ENCODE measurements around the gene SMPD3. TPM values are rescaled to one million over a fixed set of nuclear protein-coding genes. Genes with fewer than 3 reads are reported as not detected.

The SMPD3 gene
- total RNA-seq, 1 donor from 2014 or later = not detected

DNA sequence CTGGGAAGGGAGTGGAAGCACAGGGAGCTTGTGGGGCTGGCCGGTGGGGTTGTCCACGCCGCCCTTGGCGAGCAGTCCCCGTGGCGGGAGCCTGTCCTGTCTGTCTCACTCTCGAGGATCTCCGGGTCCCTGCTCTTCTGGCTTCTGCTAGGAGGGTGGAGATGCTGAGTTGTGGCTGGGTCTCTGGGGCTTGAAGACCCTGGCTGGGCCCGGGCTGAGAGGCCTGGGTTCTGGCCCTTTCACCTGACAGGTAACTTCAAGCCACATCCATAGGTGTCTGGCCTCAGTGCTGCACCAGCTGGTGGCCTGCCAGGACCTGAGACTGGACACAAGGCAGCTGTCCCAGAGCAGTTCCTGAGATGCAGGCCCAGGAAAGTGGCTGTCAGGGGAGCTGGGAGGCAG is 90.8 kb downstream of the SMPD3 start:
- TF ChIP-seq, protein P1, sequence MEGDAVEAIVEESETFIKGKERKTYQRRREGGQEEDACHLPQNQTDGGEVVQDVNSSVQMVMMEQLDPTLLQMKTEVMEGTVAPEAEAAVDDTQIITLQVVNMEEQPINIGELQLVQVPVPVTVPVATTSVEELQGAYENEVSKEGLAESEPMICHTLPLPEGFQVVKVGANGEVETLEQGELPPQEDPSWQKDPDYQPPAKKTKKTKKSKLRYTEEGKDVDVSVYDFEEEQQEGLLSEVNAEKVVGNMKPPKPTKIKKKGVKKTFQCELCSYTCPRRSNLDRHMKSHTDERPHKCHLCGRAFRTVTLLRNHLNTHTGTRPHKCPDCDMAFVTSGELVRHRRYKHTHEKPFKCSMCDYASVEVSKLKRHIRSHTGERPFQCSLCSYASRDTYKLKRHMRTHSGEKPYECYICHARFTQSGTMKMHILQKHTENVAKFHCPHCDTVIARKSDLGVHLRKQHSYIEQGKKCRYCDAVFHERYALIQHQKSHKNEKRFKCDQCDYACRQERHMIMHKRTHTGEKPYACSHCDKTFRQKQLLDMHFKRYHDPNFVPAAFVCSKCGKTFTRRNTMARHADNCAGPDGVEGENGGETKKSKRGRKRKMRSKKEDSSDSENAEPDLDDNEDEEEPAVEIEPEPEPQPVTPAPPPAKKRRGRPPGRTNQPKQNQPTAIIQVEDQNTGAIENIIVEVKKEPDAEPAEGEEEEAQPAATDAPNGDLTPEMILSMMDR (IDR thresholded peaks at IDR 0.05; ENCODE audit: insufficient read depth, low read length, severe bottlenecking) = no peak
- Histone ChIP-seq H3K4me3 (ENCODE audit: low read depth, low read length) (no peak overlapping the region), H3K36me3 (ENCODE audit: control insufficient read depth, insufficient read depth, low read length) (peaks cover 19% of the 10 kb centered on the region), H3K27me3 (ENCODE audit: control insufficient read depth, insufficient read depth, low read length) (no peaks in the 10 kb centered on the region)
- no peak for FAIRE-seq
- DNase-seq (ENCODE audit: low read depth) = no peak

DNA sequence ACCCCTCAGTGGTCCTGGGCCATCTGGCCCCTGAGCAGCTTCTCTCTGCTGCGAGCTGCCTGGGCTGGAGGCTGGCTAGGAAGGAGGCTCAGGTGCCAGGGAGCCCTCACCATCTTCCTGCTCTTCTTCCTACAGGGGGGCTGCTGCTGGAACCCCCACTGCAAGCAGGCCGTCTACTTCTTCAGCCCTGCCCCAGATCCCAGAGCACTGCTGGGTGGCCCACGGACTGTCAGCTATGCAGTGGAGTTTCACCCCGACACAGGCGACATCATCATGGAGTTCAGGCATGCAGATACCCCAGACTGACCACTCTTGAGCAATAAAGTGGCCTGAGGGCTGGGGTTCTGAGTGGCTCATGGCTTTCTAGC is 91.4 kb downstream of the SMPD3 start:
- FAIRE-seq (no peak), DNase-seq (ENCODE audit: low read depth) (no peak)
- Histone ChIP-seq H3K27me3 (ENCODE audit: control insufficient read depth, insufficient read depth, low read length) (no peaks in the 10 kb centered on the region), H3K4me3 (ENCODE audit: low read depth, low read length) (no peak overlapping the region), H3K36me3 (ENCODE audit: control insufficient read depth, insufficient read depth, low read length) (peaks cover 21% of the 10 kb centered on the region)
- TF ChIP-seq, protein P1 (IDR thresholded peaks at IDR 0.05; ENCODE audit: insufficient read depth, low read length, severe bottlenecking) = no peak

DNA sequence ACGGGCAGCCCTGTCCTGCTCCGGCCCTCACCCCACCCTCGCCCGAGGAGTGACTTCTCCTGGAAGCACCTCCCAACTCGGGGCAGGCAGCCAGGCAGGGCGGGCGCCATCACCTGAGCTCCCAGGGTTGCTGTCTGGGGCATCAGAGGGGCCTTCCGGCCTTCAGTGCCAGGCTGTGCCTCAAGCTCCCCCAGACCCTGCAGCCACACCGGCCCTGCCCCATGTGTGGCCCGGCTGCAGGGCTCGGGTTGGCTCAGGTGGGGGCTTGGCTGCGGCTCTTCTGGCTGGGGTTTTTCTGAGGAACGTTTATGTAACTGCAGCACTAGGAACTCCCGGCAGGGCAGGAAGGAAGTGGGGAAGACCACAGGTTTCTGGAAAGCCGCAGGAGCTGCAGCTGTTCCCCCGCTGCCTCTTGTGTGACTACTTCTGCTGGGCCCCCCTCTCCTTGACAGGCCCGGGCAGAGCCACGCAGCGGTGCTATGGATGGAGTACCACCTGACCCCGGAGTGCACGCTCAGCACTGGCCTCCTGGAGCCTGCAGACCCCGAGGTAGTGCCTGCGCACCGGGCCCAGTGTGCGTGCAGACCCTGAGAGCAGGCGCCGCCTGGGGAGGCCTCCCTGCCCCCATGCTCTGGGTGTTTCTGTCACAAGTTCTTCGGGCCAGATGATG is 91.9 kb downstream of the SMPD3 start:
- FAIRE-seq = no peak
- H3K4me3 ChIP-seq (ENCODE audit: low read depth, low read length) = no peak overlapping the region
- H3K27me3 ChIP-seq (ENCODE audit: control insufficient read depth, insufficient read depth, low read length) = no peaks in the 10 kb centered on the region
- peaks cover 21% of the 10 kb centered on the region for H3K36me3 ChIP-seq (ENCODE audit: control insufficient read depth, insufficient read depth, low read length)
- DNase-seq (ENCODE audit: low read depth) = no peak
- TF ChIP-seq, protein P1 (IDR thresholded peaks at IDR 0.05; ENCODE audit: insufficient read depth, low read length, severe bottlenecking) = no peak

DNA sequence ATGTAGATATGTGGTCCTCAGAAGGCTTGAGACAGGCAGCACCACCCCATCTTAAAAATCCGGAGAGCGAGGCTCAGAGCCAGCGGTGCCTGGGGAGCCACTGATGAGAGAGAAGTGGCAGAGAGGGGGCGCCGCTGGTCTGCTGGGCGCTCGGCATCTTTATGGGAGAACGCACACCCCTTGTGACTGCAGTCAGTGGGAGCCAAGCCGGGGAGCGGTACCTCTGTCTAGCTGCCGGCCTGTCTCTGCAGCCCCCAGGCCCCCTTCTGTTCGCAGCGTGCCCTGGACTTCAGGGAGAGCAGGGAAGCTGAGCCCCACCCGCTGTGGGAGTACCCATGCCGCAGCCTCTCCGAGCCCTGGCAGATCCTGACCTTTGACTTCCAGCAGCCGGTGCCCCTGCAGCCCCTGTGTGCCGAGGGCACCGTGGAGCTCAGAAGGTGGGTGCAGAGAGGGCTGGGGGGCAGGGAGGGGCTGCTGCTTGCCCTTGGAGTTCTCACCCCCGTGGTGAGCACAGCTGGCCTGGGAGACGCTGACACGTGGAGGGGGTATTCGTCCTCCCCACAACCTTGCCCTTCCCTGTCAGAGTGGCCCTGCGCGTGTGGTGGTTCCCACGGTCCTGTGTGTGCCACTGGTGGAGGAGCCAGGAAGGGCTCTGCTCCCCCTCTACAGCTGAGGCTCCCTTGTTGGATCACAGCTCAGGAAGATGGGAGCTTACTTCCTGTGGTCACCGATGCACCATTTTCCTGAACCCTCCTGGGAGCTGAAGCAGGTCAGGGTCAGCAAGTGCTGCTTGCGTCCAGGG is 92.7 kb downstream of the SMPD3 start:
- DNase-seq (ENCODE audit: low read depth) (no peak), FAIRE-seq (no peak)
- H3K36me3 ChIP-seq (ENCODE audit: control insufficient read depth, insufficient read depth, low read length) = peaks cover 23% of the 10 kb centered on the region
- TF ChIP-seq, protein P1 (IDR thresholded peaks at IDR 0.05; ENCODE audit: insufficient read depth, low read length, severe bottlenecking) = no peak
- no peak overlapping the region for H3K4me3 ChIP-seq (ENCODE audit: low read depth, low read length)
- H3K27me3 ChIP-seq (ENCODE audit: control insufficient read depth, insufficient read depth, low read length) = no peaks in the 10 kb centered on the region

DNA sequence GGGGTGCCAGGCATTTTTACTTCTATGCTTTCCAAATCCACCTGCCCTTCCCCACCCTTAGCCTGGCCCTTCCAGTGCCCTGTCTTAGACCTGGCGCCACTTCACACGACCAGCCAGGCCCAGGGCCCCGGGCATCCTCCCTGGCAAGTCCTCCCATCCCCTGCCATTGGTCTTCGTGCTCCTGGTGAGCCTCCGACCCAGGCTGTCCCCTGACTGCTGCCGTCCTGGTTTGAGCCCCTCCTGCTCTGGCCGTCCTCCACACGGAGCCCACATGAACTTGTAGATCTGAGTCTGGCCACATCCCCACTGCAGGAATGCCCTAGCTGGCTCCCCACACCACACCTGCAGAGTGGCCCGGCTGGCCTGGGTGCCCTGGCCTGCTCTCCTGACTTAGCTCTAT is 93.5 kb downstream of the SMPD3 start:
- TF ChIP-seq, protein P1 (IDR thresholded peaks at IDR 0.05; ENCODE audit: insufficient read depth, low read length, severe bottlenecking) = no peak
- Histone ChIP-seq H3K36me3 (ENCODE audit: control insufficient read depth, insufficient read depth, low read length) (peaks cover 23% of the 10 kb centered on the region), H3K27me3 (ENCODE audit: control insufficient read depth, insufficient read depth, low read length) (no peaks in the 10 kb centered on the region), H3K4me3 (ENCODE audit: low read depth, low read length) (no peak overlapping the region)
- no peak for DNase-seq (ENCODE audit: low read depth)
- no peak for FAIRE-seq

Data from bronchial epithelial cell (primary cell).